ENCODE measurements around the gene NCR2.

The NCR2 gene

GRCh38 chr6:41342241-41342640, 6.8 kb downstream of the NCR2 start:
- TF ChIP-seq CTCF (conservative IDR thresholded peaks at IDR 0.05): no peak
- H3K27ac ChIP-seq: no peak overlapping the region

GRCh38 chr6:41343641-41344187, 8.3 kb downstream of the NCR2 start:
- H3K27ac ChIP-seq: no peak overlapping the region
- no peak for TF ChIP-seq CTCF (conservative IDR thresholded peaks at IDR 0.05)

GRCh38 chr6:41344876-41345275, 9.5 kb downstream of the NCR2 start:
- TF ChIP-seq CTCF (conservative IDR thresholded peaks at IDR 0.05): no peak
- H3K27ac ChIP-seq: no peak overlapping the region

GRCh38 chr6:41345901-41346300, 10.5 kb downstream of the NCR2 start:
- TF ChIP-seq CTCF (conservative IDR thresholded peaks at IDR 0.05): no peak

GRCh38 chr6:41346441-41346840, 11.0 kb downstream of the NCR2 start:
- no peak overlapping the region for H3K27ac ChIP-seq

More at GRCh38 chr6:41345901-41346300, 10.5 kb downstream of the NCR2 start:
- no peak overlapping the region for H3K27ac ChIP-seq

GRCh38 chr6:41347378-41348050, 12.1 kb downstream of the NCR2 start:
- H3K27ac ChIP-seq: no peak overlapping the region
- no peak for TF ChIP-seq CTCF (conservative IDR thresholded peaks at IDR 0.05)

More at GRCh38 chr6:41346441-41346840, 11.0 kb downstream of the NCR2 start:
- no peak for TF ChIP-seq CTCF (conservative IDR thresholded peaks at IDR 0.05)

GRCh38 chr6:41348934-41349333, 13.5 kb downstream of the NCR2 start:
- no peak for TF ChIP-seq CTCF (conservative IDR thresholded peaks at IDR 0.05)
- no peak overlapping the region for H3K27ac ChIP-seq
